Activated naive CD4-positive, alpha-beta T cell treated with anti-CD3 and anti-CD28 coated beads, Interleukin-2, amount 50 U/mL, for 72 hours (primary cell): ENCODE results near the gene MTMR10. TPM values are rescaled to one million over a fixed set of nuclear protein-coding genes. Genes with fewer than 3 reads are reported as not detected.

Source experiments
- ATAC-seq, 2 donors: fragments of 150-1000 bp; cut with Tn5 transposase; 2 replicates each; pipeline ENCODE4 v1.10.0; 2021; ENCODE audit warnings: mild to moderate bottlenecking in 2 of 2, moderate library complexity in 2 of 2
- DNase-seq, 2 donors: peaks; one replicate each; pipeline ENCODE4 v3.0.0; 2021 to 2022; ENCODE audit warnings: low spot score in 2 of 2
- H3K27ac Mint-ChIP-seq, 2 donors: one replicate each; pipeline ENCODE4 v1.8.0; 2022; ENCODE audit warnings: mild to moderate bottlenecking in 2 of 2, mixed read lengths in 2 of 2
- H3K36me3 Mint-ChIP-seq, 2 donors: one replicate each; pipeline ENCODE4 v1.8.0; 2022; ENCODE audit warnings: mixed read lengths in 2 of 2
- H3K9me3 Mint-ChIP-seq, 2 donors: one replicate each; pipeline ENCODE4 v1.8.0; 2022; ENCODE audit warnings: mixed read lengths in 2 of 2
- total RNA-seq, 2 donors: library from RNA; stranded (reverse); gene quantifications; one replicate each; pipeline ENCODE4 v1.2.3, GENCODE V29; 2022

MTMR10 gene
- total RNA-seq, 2 donors from 2014 or later = 13.1 to 14.5 TPM

- ATAC-seq = no peak
- Mint-ChIP-seq H3K9me3 (no peaks in the 10 kb centered on the region), H3K36me3 (no peaks in the 10 kb centered on the region), H3K27ac (no peak overlapping the region)
- DNase-seq = no peak
Measured at GRCh38 chr15:30917675-30918074, 73.8 kb downstream of the MTMR10 start.

GRCh38 chr15:30917013-30917412 lies 74.4 kb downstream of the MTMR10 start:
- ATAC-seq (no peak), DNase-seq (no peak)
- peak overlapping the region; percentile 20 to 69 for H3K27ac Mint-ChIP-seq
- H3K9me3 Mint-ChIP-seq = no peaks in the 10 kb centered on the region
- no peaks in the 10 kb centered on the region for H3K36me3 Mint-ChIP-seq

- H3K27ac Mint-ChIP-seq = no peak overlapping the region
- DNase-seq (no peak), ATAC-seq (no peak)
- no peaks in the 10 kb centered on the region for H3K9me3 Mint-ChIP-seq
- no peaks in the 10 kb centered on the region for H3K36me3 Mint-ChIP-seq
Measured at GRCh38 chr15:30913761-30914160, 77.7 kb downstream of the MTMR10 start.

- no peaks in the 10 kb centered on the region for H3K9me3 Mint-ChIP-seq
- ATAC-seq = no peak
- H3K36me3 Mint-ChIP-seq = peaks cover 19 to 48% of the 10 kb centered on the region in 2 donors
- peak overlapping the region in 1 of 2 donors; percentile 11 for H3K27ac Mint-ChIP-seq
- no peak for DNase-seq
Measured at GRCh38 chr15:30906366-30906765, 85.1 kb downstream of the MTMR10 start.

GRCh38 chr15:30905821-30906220 lies 85.6 kb downstream of the MTMR10 start:
- Mint-ChIP-seq H3K36me3 (peaks cover 19 to 49% of the 10 kb centered on the region in 2 donors), H3K27ac (peak overlapping the region in 1 of 2 donors; percentile 6), H3K9me3 (no peaks in the 10 kb centered on the region)
- ATAC-seq (no peak), DNase-seq (no peak)

GRCh38 chr15:30904812-30905211 lies 86.6 kb downstream of the MTMR10 start:
- DNase-seq = no peak
- no peak for ATAC-seq
- Mint-ChIP-seq H3K9me3 (no peaks in the 10 kb centered on the region), H3K36me3 (peaks cover 19 to 52% of the 10 kb centered on the region in 2 donors), H3K27ac (peak overlapping the region in 1 of 2 donors; percentile 55)

- peak; percentile 87 to 90 for ATAC-seq
- peak within 1 kb of the TSS; percentile 81 to 82 for H3K27ac Mint-ChIP-seq
- H3K36me3 Mint-ChIP-seq = peaks cover 19 to 54% of the 10 kb centered on the region in 2 donors
- H3K9me3 Mint-ChIP-seq = no peaks in the 10 kb centered on the region
- DNase-seq = peak; percentile 62 to 77
Measured at GRCh38 chr15:30903497-30904187, 87.8 kb downstream of the MTMR10 start, which contains the start of gene FAN1. TSS of gene FAN1 (plus strand) at chr15:30903915. CDS start at chr15:30904664, 749 bp downstream.

- no peaks in the 10 kb centered on the region for H3K9me3 Mint-ChIP-seq
- ATAC-seq (no peak), DNase-seq (no peak)
- H3K27ac Mint-ChIP-seq = no peak overlapping the region
- peaks cover 19 to 49% of the 10 kb centered on the region in 2 donors for H3K36me3 Mint-ChIP-seq
Measured at GRCh38 chr15:30901889-30902288, 89.5 kb downstream of the MTMR10 start.

GRCh38 chr15:30896211-30896606 lies 95.2 kb downstream of the MTMR10 start:
- H3K36me3 Mint-ChIP-seq = peaks cover 0 to 5% of the 10 kb centered on the region in 2 donors
- no peak overlapping the region for H3K27ac Mint-ChIP-seq
- DNase-seq (no peak), ATAC-seq (no peak)
- no peaks in the 10 kb centered on the region for H3K9me3 Mint-ChIP-seq

- DNase-seq (no peak), ATAC-seq (no peak)
- H3K27ac Mint-ChIP-seq = no peak overlapping the region
- H3K36me3 Mint-ChIP-seq = peaks cover 0 to 5% of the 10 kb centered on the region in 2 donors
- no peaks in the 10 kb centered on the region for H3K9me3 Mint-ChIP-seq
Measured at GRCh38 chr15:30895461-30896210, 95.8 kb downstream of the MTMR10 start.

GRCh38 chr15:30889196-30889595 lies 102.2 kb downstream of the MTMR10 start:
- Mint-ChIP-seq H3K27ac (no peak overlapping the region), H3K36me3 (peaks cover 0 to 11% of the 10 kb centered on the region in 2 donors), H3K9me3 (no peaks in the 10 kb centered on the region)
- ATAC-seq (no peak), DNase-seq (no peak)

Other genes with a start within 250 kb of the MTMR10 start
- gene FAN1, start 87.7 kb downstream of the MTMR10 start, total RNA-seq = 10 to 100 TPM; 17.4 to 24.3 TPM
- gene TRPM1, start 110.1 kb upstream of the MTMR10 start, total RNA-seq = not detected